GM13977 (cell line): ENCODE data around the gene NCAPG2.

Experiments
- DNase-seq: peaks from one replicate; pipeline ENCODE4 v3.0.0; 2012; ENCODE audit warnings: low spot score
- CTCF ChIP-seq: IDR thresholded peaks from 2 replicates; pipeline ENCODE4 v1.5.1; 2012; ENCODE audit warnings: mild to moderate bottlenecking, control low read depth; ENCODE audit not compliant: insufficient read depth; ENCODE audit errors: extremely low read depth, missing control alignments
- in situ Hi-C: fragments of 300-500 bp; cut with MboI; formaldehyde crosslinking; loops from one replicate; pipeline ENCODE4 v1.12.0; 2022; ENCODE audit warnings: low sequenced_read_pairs, low pct_unique_long_range_greater_than_20kb, mixed read lengths, inconsistent platforms; ENCODE audit not compliant: unreplicated experiment

NCAPG2 gene

GRCh38 chr7:158748335-158748734, 43.7 kb upstream of the NCAPG2 start:
- no peak for DNase-seq
- TF ChIP-seq CTCF, result no peak
- in situ Hi-C loops, result no loop called here

GRCh38 chr7:158747408-158747807, 42.8 kb upstream of the NCAPG2 start:
- in situ Hi-C loops, result no loop called here
- no peak for TF ChIP-seq CTCF
- DNase-seq, result no peak

GRCh38 chr7:158746957-158747356, 42.4 kb upstream of the NCAPG2 start:
- TF ChIP-seq CTCF, result no peak
- in situ Hi-C loops, result no loop called here
- no peak for DNase-seq

- in situ Hi-C loops, result no loop called here
- no peak for DNase-seq
- TF ChIP-seq CTCF, result no peak
Observed at GRCh38 chr7:158745057-158745715, 40.6 kb upstream of the NCAPG2 start.

GRCh38 chr7:158744070-158744469, 39.5 kb upstream of the NCAPG2 start:
- no peak for DNase-seq
- TF ChIP-seq CTCF, result no peak
- in situ Hi-C loops, result no loop called here

GRCh38 chr7:158743219-158743618, 38.6 kb upstream of the NCAPG2 start:
- no peak for DNase-seq
- in situ Hi-C loops, result no loop called here
- no peak for TF ChIP-seq CTCF
